Prostate gland (tissue), 2 donors: ENCODE results near the gene ZSWIM1.

ENCODE experiments used
- CTCF ChIP-seq, 4 experiments: fragments of 200-600 bp in 2 of 4; fragments of 450-650 bp in 2 of 4; sonication (generic) in 2 of 4; IDR thresholded peaks; 1 replicate in 3 of 4; 2 replicates in 1 of 4; pipeline ENCODE4 v1.5.1; 2016 to 2019; ENCODE audit warnings: antibody characterized with exemption in 4 of 4, mild to moderate bottlenecking in 2 of 4, moderate library complexity in 2 of 4
- POLR2A ChIP-seq: fragments of 450-650 bp; IDR thresholded peaks from one replicate; pipeline ENCODE4 v1.6.1; 2016; ENCODE audit warnings: antibody characterized with exemption, mild to moderate bottlenecking
- POLR2AphosphoS5 ChIP-seq: sonication (generic); formaldehyde crosslinking; IDR thresholded peaks from one replicate; pipeline ENCODE4 v1.6.1; 2017; ENCODE audit warnings: antibody characterized with exemption

- TF ChIP-seq CTCF (IDR thresholded peaks at IDR 0.05), result no peak
- TF ChIP-seq POLR2A, result no peak
- TF ChIP-seq POLR2AphosphoS5, result no peak
Observed at GRCh38 chr20:45896641-45897161, 15.7 kb downstream of the ZSWIM1 start.
